ENCODE results near the gene PLXNA2. TPM values are rescaled to one million over a fixed set of nuclear protein-coding genes. Genes with fewer than 3 reads are reported as not detected.

PLXNA2 gene, protein sequence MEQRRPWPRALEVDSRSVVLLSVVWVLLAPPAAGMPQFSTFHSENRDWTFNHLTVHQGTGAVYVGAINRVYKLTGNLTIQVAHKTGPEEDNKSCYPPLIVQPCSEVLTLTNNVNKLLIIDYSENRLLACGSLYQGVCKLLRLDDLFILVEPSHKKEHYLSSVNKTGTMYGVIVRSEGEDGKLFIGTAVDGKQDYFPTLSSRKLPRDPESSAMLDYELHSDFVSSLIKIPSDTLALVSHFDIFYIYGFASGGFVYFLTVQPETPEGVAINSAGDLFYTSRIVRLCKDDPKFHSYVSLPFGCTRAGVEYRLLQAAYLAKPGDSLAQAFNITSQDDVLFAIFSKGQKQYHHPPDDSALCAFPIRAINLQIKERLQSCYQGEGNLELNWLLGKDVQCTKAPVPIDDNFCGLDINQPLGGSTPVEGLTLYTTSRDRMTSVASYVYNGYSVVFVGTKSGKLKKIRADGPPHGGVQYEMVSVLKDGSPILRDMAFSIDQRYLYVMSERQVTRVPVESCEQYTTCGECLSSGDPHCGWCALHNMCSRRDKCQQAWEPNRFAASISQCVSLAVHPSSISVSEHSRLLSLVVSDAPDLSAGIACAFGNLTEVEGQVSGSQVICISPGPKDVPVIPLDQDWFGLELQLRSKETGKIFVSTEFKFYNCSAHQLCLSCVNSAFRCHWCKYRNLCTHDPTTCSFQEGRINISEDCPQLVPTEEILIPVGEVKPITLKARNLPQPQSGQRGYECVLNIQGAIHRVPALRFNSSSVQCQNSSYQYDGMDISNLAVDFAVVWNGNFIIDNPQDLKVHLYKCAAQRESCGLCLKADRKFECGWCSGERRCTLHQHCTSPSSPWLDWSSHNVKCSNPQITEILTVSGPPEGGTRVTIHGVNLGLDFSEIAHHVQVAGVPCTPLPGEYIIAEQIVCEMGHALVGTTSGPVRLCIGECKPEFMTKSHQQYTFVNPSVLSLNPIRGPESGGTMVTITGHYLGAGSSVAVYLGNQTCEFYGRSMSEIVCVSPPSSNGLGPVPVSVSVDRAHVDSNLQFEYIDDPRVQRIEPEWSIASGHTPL (N-terminal part only)
- 0.56 and 0.72 TPM in 2 replicates for total RNA-seq (2012; rRNA removed)
- 1.1 and 1.2 TPM in 2 replicates for polyA plus RNA-seq (2012; rRNA removed)
- polyA plus RNA-seq (2012; cell fraction: cytosol; rRNA removed): 0.45 and 0.59 TPM in 2 replicates
- polyA plus RNA-seq (2012; cell fraction: nucleus; rRNA removed; ENCODE audit: low replicate concordance): 3.2 and 3.3 TPM in 2 replicates
- Bru-seq, nascent RNA: percentile 24 among the genes with signal in this experiment
- percentile 16 among the genes with signal in this experiment for BruChase-seq, experiment 1, labeled RNA remaining after a 6-hour chase
- percentile 22 among the genes with signal in this experiment for BruChase-seq, experiment 2, labeled RNA remaining after a 2-hour chase
- long read RNA-seq: 0 reads

DNA sequence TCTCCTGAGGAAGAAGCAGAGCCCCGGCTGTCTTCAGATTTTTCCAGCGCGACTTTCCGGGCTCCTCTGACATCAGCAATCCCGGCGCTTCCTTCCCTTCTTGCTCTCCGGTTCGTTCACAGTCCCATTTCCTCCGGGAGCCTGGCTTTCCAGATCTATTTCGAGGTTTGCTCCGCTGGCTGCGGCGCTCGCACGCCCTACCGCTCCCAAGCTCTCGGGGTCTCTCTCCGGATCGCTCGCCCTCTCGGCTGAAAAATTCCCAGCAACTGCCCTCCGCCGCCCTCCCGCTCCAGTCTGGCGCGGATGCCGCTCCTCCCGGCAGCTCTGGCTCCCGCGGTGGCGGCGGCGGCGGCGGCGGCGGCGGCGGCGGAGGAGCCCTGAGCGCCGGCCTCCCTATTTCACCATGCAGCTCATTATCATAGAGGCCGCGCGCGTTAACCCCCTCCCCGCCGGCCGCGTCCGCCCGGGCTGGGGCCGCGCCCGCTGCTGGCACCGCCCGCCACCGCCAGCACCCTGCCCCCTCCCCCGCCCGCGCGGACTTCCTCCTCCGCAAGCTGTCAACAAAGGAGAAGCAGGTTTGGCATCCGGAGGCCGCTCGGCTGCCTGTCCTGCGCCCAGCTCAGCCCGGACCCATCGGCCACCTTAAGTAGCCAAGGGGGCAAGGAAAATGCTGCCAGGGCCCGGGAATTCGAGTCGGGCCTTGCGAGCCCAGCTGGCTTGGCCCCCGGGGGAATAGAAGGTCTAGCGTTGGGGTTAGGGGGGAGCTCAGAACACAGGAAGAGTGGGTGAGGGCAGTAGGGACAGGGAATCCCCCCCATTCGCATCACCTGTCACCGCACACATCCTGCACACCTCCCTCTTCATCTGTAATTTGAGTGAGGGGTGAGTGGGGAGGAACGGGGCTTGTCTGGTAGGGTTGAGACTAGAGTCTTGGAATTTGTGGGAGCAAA, at the start of gene PLXNA2:
TSS of gene PLXNA2 (minus strand) at position 418 of the 950 bp plus-strand sequence. CDS start 26,462 bp downstream, outside the sequence.
- Histone ChIP-seq H2AK5ac (ENCODE audit: low read depth, low read length) (no peak within 1 kb of the TSS), H3K23ac (ENCODE audit: low read depth, low read length) (no peak within 1 kb of the TSS), H3K4me2 (ENCODE audit: low read depth, low read length) (peak within 1 kb of the TSS; percentile 71), H3K56ac (ENCODE audit: extremely low read depth, insufficient read depth, low read length) (no peak within 1 kb of the TSS), H2AK9ac (replicated peaks; ENCODE audit: low read depth, low read length, poor library complexity) (peak within 1 kb of the TSS; percentile 85), H2BK15ac (ENCODE audit: low read depth, low read length) (no peak within 1 kb of the TSS), H3K4ac (ENCODE audit: low read depth, low read length) (no peak within 1 kb of the TSS; the same call in 1 of the 2 replicates), H4K20me1 (ENCODE audit: insufficient read depth, low read length) (no peaks in the 10 kb centered on the region), H3K18ac (ENCODE audit: low read depth, low read length) (no peak within 1 kb of the TSS), H3K27me3 (ENCODE audit: control insufficient read depth, insufficient read depth, low read length) (peaks cover 16% of the 10 kb centered on the region), H3K14ac (replicated peaks; ENCODE audit: low read depth, low read length) (no peak within 1 kb of the TSS), H3K9ac (ENCODE audit: low read depth, low read length) (peak within 1 kb of the TSS; percentile 40; the same call in 1 of the 2 replicates), H2BK20ac (ENCODE audit: low read depth, low read length) (no peak within 1 kb of the TSS), H3K4me1 (ENCODE audit: control insufficient read depth, insufficient read depth, low read length) (peaks cover 5% of the 10 kb centered on the region; the same call in 1 of the 2 replicates), H3K27ac (ENCODE audit: insufficient read depth, low read length) (no peak within 1 kb of the TSS; the same call in 1 of the 2 replicates), H4K5ac (ENCODE audit: low read depth, low read length) (no peak within 1 kb of the TSS), H2BK5ac (ENCODE audit: low read depth, low read length, poor library complexity, severe bottlenecking) (no peak within 1 kb of the TSS), H3K9me3 (ENCODE audit: control insufficient read depth, insufficient read depth, low read length) (no peaks in the 10 kb centered on the region), H3K9me1 (ENCODE audit: insufficient read depth, low read length) (no peaks in the 10 kb centered on the region), H3K36me3 (ENCODE audit: control insufficient read depth, insufficient read depth, low read length) (no peaks in the 10 kb centered on the region), H4K8ac (ENCODE audit: low read depth in 2 of 2, low read length in 2 of 2) (no peak within 1 kb of the TSS), H3K4me3 (ENCODE audit: insufficient read depth, low read depth, low read length) (peak within 1 kb of the TSS; percentile 57), H4K91ac (ENCODE audit: insufficient read depth, low read depth, low read length) (no peak within 1 kb of the TSS), H3K79me1 (ENCODE audit: low read depth in 1 of 2, low read length in 2 of 2) (peaks cover 0 to 15% of the 10 kb centered on the region in 2 experiments; a peak in 1 of 4 replicates), H2AFZ (replicated peaks; ENCODE audit: low read length, poor library complexity) (peak within 1 kb of the TSS; percentile 93), H2BK120ac (ENCODE audit: low read depth, low read length) (no peak within 1 kb of the TSS)
- POLR2A ChIA-PET (ENCODE audit: unreplicated experiment): interaction anchor here (1.0 kb wide), 1 partner anchor 222 kb away, joined by 4 read pairs; no protein-coding TSS in a partner anchor
- ATAC-seq (ENCODE audit: low read depth): peak; percentile 66
- intact Hi-C loops (cut with micrococcal nuclease) (loop anchor here (1.0 to 10.0 kb wide), 2 partner anchors 223 to 1111 kb away; no protein-coding TSS in a partner anchor), dilution Hi-C loops (cut with HindIII; ENCODE audit: low sequenced_read_pairs, unreplicated experiment) (no loop called here), in situ Hi-C loops (cut with MboI; ENCODE audit: low sequenced_read_pairs) (loop anchor here (5.0 kb wide), 2 partner anchors 112 to 362 kb away; no protein-coding TSS in a partner anchor)
- BruUV-seq (replicated peaks): no TSS peak
- CTCF ChIA-PET: interaction anchor here (0.6 to 11.3 kb wide), 25 partner anchors 7 to 1464 kb away, joined by 3 to 158 read pairs (median 4); no protein-coding TSS in a partner anchor
- 4% methylated on average over 12 of the region's 78 CpGs; no CpG with 5 or more reads in 1 of the 2 experiments for WGBS, 2 experiments (ENCODE audit: extremely low coverage in 2 of 2, insufficient read length in 1 of 2)
- DNase-seq: peak; percentile 52
- TF ChIP-seq MAZ (IDR thresholded peaks at IDR 0.05; ENCODE audit: borderline replicate concordance, low read depth, low read length) (no peak), MXI1 (IDR thresholded peaks at IDR 0.05; ENCODE audit: borderline replicate concordance, low read depth, low read length) (no peak), MAFK (IDR thresholded peaks at IDR 0.05; ENCODE audit: low read depth, low read length) (no peak), BHLHE40 (IDR thresholded peaks at IDR 0.05; ENCODE audit: low read depth, low read length) (no peak), FOS (IDR thresholded peaks at IDR 0.05; ENCODE audit: low read depth, low read length) (no peak)
- TF ChIP-seq, protein P1, sequence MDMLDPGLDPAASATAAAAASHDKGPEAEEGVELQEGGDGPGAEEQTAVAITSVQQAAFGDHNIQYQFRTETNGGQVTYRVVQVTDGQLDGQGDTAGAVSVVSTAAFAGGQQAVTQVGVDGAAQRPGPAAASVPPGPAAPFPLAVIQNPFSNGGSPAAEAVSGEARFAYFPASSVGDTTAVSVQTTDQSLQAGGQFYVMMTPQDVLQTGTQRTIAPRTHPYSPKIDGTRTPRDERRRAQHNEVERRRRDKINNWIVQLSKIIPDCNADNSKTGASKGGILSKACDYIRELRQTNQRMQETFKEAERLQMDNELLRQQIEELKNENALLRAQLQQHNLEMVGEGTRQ (IDR thresholded peaks at IDR 0.05; ENCODE audit: low read depth, low read length): no peak
- TF ChIP-seq, protein P2, sequence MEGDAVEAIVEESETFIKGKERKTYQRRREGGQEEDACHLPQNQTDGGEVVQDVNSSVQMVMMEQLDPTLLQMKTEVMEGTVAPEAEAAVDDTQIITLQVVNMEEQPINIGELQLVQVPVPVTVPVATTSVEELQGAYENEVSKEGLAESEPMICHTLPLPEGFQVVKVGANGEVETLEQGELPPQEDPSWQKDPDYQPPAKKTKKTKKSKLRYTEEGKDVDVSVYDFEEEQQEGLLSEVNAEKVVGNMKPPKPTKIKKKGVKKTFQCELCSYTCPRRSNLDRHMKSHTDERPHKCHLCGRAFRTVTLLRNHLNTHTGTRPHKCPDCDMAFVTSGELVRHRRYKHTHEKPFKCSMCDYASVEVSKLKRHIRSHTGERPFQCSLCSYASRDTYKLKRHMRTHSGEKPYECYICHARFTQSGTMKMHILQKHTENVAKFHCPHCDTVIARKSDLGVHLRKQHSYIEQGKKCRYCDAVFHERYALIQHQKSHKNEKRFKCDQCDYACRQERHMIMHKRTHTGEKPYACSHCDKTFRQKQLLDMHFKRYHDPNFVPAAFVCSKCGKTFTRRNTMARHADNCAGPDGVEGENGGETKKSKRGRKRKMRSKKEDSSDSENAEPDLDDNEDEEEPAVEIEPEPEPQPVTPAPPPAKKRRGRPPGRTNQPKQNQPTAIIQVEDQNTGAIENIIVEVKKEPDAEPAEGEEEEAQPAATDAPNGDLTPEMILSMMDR (conservative IDR thresholded peaks at IDR 0.05; ENCODE audit: low read depth, low read length): no peak
